Stimulated activated CD8-positive, alpha-beta memory T cell treated with anti-CD3 and anti-CD28 coated beads, Interleukin-4, amount 100 ng/mL, for 48 hours (primary cell): Measurements from ENCODE around the gene DOCK2.

Experiments used
- DNase-seq: peaks from one replicate; pipeline ENCODE4 v3.0.0-alpha.2; 2020

DOCK2 gene

DNA sequence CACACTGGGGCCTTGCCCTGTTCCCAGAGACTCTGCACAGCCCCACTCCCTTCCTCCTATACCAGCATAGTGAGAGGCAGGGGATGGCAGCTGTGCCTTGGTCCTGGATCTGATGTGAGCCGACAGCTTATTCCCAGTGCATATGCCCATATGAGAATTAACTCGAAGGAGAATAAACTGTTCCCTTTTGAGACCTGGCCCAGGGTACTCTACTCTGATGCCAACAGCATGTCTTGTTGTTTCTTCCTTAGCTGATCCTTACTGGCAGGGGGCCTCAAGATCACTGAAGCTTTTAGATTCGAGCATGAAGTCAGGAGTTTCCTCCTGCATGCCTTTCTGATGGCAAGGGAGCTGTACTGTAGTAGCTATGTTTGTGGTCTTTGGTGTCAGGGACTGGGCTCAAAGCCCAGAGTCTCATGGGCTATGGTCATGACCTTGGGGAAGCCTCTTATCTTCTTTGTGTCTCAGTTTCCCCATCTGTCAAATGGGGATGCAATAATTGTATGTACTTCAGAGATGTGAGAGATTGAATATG is 57.1 kb downstream of the DOCK2 start:
- no peak for DNase-seq

DNA sequence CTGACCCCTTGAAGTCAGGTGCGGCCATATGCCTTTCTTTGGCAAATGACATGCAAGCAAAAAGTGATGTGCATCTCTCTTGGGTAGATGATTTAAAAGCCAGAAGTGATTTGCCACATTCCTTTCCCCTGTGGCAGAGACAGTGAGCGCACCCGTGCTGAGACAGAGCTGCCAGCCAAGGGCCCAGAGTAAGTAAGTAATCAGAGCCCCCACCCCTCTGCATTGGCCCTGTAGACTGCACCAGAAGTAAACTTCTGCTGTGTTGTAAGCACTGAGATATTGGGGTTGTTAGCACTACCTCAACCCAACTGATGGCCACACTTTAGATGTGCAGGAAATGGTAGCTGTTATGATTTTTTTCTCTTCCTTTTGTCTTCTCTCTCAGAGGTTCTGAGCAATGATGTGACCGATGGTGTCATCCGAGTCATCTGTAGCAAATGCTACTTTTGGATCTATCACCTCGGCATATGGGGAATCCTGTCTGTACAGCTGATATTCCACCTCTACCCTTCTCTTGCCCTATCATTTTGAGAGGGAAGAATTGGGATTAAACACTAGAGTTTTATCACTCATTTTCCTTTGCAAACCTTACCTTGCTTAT is 58.0 kb downstream of the DOCK2 start:
- no peak for DNase-seq

DNA sequence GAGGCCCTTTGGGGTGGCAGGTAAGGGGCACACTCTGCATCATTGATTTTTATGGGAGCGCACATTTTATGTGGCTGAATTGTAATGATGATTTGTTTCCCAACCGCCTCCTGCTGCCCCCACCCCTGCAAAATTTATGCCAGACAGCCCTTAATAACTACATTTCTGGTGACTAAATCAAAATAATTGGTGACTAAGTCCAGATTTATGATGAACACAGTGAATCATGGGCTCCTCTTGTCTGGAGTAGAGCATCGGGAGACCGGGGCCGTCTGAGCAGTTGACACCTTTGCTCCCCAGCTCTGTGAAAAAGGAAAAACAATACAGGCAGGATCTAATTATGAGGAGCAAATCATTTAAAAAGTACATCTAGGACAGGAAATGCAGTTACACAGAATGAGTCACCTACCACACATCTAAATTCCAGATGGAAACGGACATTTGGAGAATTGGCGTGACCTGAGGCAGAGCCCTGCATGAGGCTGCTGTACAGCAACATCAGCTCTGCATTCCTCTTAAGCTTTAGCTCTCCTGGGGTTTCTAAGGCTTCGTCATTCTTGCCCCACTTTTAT is 58.9 kb downstream of the DOCK2 start:
- DNase-seq, result no peak

DNA sequence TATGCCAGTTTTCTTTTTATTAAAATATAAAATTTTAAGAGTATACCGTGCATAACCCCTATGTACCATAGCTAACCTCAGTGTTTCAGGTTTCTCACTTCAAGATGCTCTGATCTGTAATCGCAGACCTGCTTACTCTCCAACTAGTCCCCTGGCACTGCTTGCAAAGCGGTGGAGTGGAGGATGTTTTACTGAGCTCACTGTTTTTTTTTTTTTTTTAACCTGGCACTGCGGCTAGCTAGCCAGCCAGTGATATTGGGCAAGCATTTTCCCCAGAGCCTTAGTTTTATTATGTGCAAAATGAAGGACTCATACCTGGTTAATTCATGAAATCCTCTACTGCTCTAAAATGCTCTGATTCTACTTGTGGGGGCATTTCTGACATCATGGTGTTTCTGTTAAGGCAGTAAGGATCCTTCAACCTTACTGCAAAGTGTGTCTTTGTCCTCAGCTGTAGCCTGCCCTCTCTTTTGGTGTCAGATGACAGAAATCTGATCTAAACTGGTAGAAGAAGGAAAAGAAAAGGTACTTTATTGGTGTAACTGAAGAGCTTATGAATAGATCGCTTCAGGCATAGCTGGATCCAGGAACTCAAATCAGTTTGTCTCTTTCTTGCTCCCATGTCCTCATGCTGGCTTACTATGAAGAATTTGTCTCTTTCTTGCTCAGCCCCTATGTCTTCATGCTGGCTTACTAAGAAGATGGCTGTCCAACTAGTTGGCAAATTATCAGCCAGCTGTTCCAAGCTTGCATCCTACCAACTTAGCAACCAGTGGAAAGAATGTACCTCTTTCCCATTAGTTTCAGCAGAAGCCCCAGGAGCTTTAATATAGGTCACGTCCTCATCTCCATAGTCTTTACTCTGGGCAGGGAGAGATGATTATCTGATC is 59.8 kb downstream of the DOCK2 start:
- no peak for DNase-seq

DNA sequence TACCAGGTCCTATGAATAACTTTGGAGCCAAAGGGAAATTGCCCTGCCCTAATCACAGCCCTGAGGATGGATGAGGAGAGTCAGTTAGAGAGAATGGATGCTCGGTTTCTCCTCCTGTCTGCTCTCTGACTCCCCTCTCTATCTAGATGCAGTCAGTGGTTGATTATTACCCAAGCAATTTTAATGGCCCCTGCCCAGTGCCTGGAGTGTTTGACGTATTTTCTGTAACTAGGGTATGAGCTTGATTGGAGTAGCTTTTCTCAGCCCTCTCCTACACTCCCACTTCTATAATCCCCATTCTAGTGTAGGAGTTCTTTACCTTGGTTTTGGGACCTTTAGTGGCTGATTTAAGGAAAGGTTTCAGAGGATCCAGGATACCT is 60.4 kb downstream of the DOCK2 start:
- DNase-seq, result no peak

DNA sequence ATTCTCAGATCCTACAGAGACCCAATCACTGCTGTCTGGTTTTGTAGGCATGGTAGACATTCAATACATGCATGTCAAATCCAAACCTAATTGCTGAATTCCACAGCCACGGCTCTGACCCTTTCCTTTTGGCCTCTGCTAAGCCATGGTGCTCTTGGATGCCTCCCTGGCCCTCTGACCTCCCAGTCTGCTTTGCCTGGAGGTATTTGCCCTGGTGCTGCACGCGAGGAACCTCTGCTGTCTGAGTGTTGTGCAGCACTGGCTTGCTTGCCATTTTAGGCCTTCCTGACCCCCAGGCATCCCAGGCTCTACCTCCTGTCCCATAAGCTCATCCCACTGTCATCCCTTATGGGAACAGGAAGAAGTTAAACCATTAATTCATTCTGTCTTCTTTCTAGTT is 60.9 kb downstream of the DOCK2 start:
- DNase-seq, result no peak

DNA sequence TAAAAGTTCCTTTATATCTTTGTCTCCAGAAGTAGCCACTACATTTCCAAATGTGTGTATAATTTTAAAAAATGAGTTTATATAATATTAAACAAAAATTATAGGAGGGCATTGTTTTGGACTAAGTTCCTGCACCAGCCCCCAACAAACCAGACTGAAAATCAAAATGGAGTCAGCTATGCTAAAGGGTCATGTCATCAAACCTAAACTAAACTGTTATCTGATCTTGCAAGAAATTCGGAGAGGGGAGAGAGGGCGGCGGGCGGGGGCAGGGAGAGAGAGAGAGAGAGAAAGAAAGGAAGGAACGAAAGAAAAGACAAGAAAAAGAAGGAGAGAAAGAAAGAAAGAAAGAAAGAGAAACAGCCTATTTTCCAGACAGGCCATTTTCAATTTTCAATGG is 63.5 kb downstream of the DOCK2 start:
- DNase-seq, result no peak

DNA sequence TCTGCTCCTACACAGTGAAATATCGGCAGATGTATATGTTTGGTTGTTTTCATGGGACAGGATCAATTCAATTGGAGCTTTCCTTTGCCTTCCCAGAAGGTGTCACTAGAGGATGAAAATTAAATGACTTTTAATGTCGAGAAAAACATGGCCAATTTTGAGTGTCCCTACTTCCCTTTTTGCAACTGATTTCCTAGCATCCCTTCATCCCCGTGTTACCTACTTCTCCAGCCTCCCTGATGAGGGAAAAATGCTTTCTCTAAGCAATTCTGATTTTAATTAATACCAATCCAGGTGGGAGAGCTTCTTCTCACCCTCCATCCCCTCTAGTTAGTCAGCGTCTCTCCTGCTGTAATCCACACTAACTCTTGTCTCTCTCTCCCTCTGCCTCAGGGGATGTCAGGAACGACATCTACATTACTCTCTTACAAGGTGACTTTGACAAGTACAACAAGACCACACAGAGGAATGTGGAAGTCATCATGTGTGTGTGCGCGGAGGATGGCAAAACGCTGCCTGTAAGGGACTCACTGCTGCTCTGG is 64.9 kb downstream of the DOCK2 start:
- no peak for DNase-seq

DNA sequence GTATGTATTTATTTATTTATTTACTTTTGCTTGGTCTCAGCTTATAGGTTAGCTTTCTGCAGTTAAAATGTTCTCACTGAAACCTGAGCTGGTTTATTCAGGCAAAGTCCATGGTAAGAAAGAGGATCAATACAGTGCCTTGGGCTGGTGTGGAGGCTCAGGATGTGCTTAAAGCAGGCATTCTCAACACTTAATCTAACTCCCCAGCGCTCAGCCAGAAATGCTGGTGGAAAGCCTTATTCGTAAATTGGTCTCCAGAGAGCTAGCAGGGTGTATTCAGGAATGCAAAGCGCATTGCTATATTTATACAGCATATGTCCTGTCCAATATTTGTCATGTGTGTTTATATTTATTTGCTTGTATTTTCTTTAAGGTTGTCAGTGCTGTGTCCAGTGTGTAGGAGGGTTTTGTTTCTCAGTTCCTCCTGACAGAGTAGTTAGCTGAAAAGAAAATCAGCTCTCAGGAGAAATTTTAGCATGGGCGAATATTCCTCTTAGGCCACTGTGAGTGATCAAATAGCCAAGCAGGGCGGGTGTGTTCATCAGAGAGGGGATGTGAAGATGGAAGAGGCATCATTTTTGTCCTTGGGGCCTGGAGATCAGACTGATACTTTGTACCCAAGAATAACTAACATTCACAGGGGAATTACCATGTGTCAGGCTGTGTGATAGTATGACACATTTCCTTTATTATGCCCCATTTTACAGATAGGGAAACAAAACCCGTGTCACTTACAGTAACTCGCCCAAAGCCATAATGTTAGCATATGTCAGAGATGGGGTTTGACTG is 65.8 kb downstream of the DOCK2 start:
- DNase-seq, result no peak

DNA sequence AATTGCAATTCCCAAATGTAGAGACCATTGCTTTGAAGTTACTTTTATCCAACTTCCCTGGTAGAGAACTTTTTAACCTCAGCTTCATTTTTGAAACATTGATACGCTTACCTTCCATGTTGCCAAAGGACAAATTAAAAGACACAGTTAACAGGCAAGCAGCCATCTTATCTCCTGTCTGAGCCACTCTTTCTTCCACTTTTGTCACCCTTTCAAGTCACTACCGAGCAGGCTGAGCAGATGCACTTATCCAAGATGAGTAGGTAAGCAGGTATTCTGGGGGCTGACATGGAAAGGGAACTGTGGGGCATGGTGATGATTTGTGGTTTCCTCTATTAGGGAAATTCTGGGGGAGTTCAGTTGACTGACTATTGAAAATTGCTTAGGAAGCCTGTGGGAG is 66.7 kb downstream of the DOCK2 start:
- no peak for DNase-seq

DNA sequence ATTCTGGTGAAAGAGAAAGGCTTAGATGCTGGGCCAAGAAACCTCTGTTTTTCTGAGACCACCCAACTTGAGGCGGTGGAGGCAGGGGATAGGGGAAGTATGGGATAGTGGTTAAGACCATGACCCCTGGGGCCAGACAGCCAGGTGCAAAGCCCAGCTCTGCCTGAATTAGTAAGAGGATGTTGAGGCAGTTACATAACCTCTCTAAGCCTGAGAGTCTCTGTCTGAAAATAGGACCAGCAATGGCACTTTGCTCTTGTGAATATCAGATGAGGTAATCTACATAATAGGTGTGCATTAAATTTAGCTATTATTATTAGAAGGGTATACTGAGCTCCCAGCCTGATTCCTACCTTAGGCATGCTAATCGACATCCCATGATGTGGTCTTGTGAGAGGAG is 68.2 kb downstream of the DOCK2 start:
- no peak for DNase-seq

DNA sequence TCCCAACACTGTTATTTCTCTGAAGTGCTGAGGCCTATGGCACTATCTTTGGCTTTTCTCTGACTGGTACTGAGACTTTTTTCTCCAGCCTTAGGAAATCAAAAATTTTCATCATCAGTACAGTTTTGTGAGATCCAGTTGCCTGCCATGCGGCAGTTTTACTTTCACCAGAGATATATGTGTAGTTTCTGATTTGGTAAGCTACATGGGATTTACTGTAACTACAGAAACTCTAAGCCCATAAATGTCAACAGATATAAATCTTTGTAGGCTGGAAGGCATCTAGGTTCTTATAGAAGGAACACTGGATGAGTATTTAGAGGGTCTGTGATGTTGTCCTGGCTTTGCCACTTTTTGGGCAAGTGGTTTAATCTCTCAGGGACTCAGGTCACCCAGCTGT is 69.0 kb downstream of the DOCK2 start:
- DNase-seq, result no peak

DNA sequence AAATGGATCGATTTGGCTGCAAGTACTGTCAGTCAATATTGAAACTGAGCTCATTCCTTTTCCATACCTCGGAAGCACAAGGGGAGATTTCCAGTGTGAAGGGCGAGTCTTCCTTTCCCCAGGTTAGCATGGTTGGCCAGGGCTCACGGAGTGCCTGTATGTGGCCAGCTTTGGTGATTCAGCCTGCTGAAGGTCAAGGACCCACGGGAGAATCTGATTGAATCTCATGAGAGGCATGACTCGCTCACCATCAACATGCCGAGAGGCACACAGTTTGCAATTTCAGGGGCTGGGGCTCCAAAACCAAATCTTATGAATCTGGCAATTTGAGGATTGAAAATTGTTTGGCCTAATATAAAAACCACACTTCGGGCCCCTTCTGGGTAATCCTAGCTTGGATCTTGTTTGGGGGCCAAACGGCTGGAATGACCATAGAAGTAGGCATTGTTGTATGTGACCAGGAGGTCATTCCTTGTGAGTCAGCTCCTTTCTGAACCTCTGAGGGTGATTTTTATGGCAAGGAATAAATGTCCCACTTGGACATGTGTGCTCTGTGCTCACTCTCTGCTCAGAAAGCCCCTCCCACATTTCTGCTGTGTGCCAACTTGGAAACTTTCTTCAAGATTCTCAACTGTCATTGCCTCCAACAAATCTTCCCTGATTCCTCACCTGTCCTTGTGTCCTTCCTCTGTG is 69.8 kb downstream of the DOCK2 start:
- no peak for DNase-seq

DNA sequence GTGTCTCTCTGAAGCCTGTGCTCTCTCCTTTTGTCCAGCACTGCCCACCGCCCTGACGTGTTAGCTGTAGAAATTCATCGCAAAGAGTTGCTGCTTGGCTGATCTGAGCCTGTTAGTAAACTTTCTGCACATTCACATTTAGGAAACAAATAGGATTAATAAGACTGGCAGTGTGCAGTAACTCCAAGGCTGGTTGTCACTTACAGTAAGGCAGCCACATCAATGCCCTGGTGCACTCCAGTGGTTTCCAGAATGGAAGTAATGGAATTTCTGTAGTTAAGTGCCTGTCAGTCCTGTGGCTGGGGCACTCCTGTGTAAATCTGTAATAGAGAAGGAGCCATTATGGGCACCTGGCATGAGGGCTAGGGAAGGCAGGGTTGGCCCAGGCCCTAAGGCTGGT is 70.6 kb downstream of the DOCK2 start:
- no peak for DNase-seq

DNA sequence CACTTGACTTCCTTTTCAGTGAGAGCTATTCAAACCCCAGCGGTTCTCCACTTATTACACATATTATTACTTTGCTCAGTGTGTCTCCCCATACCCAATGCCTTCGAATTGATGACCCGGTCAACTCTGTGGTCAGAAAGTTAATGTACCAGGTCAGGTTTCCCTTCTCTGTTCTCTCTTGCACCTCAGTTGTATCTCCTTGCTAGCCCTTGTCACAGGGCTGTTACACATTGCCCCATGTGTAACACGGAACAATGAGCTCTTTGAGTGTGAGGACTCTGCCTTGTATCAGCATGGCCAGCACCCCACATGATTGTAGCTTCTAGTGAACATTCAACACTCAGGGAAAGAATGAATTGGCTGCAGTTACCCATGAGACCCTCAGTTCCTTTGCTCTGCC is 73.6 kb downstream of the DOCK2 start:
- no peak for DNase-seq

DNA sequence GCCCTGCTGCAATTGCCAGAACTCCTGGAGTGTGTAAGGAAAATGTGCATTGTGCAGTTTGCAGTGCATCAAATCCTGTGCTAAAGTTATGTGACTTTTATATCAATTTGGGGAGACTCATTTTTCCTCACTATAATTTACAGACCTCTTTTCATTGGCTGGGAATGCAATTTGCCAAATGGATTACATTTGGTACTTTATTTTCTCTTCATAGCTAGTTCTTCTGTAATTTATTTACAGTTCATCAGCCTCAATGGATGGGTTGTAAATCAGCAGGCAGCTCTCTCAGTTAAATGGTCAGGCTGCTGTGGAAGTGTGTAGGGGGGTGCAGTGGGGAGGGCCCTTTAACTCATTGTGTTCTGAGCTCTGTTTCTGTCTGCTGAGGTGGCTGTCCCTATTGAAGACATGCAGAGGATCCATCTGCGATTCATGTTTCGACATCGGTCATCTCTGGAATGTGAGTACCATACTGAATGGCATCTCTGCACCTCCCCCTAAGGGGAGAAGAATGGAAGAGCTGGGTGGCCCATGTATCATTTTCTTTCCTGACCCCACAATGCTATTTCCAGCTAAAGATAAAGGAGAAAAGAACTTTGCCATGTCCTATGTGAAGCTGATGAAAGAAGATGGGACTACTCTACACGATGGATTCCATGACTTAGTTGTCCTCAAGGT is 74.6 kb downstream of the DOCK2 start:
- no peak for DNase-seq

DNA sequence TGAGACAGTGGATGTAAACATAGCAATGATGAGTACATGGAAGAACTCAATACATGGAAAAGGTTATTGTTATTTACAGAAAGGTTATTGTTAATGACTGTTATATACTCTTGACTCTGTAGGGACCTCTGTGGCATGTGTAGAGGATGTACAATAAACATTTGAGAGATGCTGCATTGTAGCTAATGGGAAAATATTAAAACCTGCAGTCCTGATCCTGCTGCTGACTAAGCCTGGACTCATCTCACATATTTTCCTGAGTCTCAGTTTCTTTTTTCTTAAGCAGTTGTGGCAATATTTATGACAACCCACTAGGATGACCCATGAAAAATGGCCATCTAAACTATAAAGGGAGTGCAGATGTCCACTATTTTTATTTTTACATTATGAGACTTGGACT is 75.4 kb downstream of the DOCK2 start:
- no peak for DNase-seq

DNA sequence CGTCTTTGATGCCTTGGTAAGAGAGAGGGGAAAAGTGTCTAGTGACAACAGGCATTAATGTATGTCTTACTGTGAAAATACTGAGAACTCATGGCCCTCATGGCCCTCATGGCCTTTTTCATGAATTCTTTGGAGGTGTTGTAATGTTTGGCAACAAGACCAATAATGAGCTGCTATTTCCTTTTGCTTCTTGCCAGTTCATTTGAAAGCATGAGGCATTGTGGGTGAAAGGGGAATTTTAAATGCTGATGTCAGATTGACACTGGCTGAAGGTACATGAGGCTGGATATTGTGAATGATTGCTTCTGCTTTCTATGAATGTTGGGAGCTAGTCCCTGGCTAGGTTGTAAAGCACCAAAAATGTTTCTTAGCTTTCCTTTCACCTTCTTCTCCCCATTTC is 79.2 kb downstream of the DOCK2 start:
- DNase-seq, result no peak

DNA sequence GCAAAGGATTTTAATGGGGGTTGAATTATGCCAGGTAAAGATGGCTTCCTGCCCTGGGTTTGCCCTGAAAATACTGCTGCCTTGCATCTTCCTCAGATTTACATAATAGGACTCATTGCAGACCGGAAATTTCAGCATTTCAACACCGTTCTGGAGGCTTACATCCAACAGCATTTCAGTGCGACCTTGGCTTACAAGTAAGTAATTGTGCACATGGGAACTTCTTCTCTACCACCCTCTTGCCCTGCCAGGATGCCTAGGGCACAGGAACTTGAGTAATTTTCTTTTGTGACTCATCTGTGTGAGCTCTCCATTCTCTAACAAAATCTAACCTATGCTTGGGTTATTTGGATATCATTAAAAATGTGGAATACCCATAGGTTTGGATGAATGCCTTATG is 80.2 kb downstream of the DOCK2 start:
- no peak for DNase-seq

DNA sequence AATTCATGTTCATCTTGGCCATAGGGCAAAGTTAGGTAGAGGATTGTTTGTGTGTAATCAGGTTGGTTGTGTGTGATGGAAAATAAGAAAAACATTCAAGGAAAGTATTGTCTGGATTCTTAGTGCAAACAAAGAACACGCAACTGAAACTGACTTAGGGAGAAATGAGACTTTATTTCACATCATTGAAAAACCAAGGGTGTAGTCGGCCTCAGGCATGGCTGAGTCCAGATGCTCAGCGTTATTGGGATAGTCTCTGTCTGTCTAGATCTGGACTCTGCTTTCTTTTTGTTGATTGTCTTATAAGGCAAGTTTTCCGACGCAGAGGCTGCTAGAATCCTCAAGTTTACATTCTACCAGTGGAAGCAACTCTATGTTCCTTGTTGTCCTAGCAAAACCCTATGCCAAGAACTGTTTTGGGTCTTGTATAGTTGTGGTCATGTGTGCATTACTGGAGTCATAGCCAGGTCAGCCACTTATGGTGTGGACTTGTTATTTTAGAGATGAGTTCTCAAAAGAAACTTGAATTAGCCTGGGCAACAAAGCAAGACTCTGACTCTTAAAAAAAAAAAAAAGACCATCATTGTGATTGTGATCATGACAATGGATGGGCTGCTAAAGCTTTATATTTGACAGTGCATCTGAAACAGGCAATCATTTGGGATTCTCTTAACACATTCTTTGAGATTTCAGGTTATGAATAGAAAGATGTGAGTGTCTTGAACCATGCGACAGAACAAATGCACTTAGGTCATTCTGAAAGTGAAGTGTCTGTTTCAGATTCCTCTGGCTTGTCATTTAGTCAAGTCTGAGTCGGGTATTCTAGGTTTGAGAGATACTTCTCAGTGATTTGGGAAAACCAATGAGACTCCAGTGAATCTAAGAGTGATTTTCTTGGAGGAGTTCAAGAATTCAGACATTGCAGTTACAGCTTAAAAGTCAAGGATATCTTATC is 82.6 kb downstream of the DOCK2 start:
- no peak for DNase-seq

DNA sequence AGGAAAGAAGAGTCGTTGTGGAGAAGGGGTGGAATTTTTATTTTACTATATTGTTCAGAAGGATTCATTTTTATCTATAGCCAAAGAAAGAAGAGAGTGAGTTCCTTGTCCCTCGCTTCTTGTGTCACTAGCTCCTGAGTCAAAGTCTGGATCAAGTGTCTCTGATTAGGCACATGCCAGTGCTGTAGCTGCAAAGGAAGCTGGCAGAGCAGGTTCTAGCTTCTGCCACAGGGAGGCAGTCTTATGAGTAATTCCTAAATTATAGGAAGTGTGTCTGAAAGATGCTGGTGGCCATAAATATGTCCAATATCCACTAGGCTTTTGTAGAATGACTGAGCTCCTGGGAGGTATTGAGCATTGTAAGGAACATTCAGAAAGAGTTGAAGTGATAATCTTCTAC is 84.7 kb downstream of the DOCK2 start:
- DNase-seq, result no peak
